GM19238 (cell line): Measurements from ENCODE around the gene CCNG2.

Experiments
- DNase-seq: peaks from one replicate; pipeline ENCODE4 v3.0.0; 2011; ENCODE audit warnings: low spot score; ENCODE audit not compliant: insufficient read length

The CCNG2 gene

GRCh38 chr4:77203380-77204197 is 46.6 kb downstream of the CCNG2 start:
- DNase-seq, result peak; percentile 50

GRCh38 chr4:77204621-77205020 is 47.6 kb downstream of the CCNG2 start:
- DNase-seq, result no peak

GRCh38 chr4:77209012-77209411 is 52.0 kb downstream of the CCNG2 start:
- no peak for DNase-seq

GRCh38 chr4:77209936-77210335 is 52.9 kb downstream of the CCNG2 start:
- no peak for DNase-seq

GRCh38 chr4:77215107-77215506 is 58.1 kb downstream of the CCNG2 start:
- no peak for DNase-seq

GRCh38 chr4:77217526-77217925 is 60.5 kb downstream of the CCNG2 start:
- DNase-seq, result no peak

- DNase-seq, result no peak
Observed at GRCh38 chr4:77219266-77219665, 62.3 kb downstream of the CCNG2 start.
